ENCODE data around the gene NRTN.

- no peak for TF ChIP-seq CTCF (optimal IDR thresholded peaks at IDR 0.05 in 1 of 3, IDR thresholded peaks at IDR 0.05 in 1 of 3, conservative IDR thresholded peaks at IDR 0.05 in 1 of 3; ENCODE audit: extremely low read depth in 1 of 3, insufficient read depth in 2 of 3, low read length in 3 of 3)
- TF ChIP-seq EZH2 (IDR thresholded peaks at IDR 0.05; ENCODE audit: low read length) = no peak
These were observed 73.0 kb downstream of the NRTN start for GRCh38 chr19:5877882-5878281.

Measured in keratinocyte (primary cell).